Measurements from ENCODE around the gene AP1B1.
A peak's percentile ranks its signal among the peaks of the same experiment; 100 is the strongest.
"Not testable (repeated sequence)": the region's sequence is repeated elsewhere in the genome, so short reads cannot be mapped to it uniquely, and the experiment has no call there.

Gene AP1B1

GRCh38 chr22:29387921-29388758 lies at the start of gene AP1B1:
Gene AP1B1 (minus strand): TSS chr22:29388570. CDS start chr22:29367243, 21,327 bp downstream.
- peak; percentile 93 for DNase-seq (ENCODE audit: low read depth)

DNA sequence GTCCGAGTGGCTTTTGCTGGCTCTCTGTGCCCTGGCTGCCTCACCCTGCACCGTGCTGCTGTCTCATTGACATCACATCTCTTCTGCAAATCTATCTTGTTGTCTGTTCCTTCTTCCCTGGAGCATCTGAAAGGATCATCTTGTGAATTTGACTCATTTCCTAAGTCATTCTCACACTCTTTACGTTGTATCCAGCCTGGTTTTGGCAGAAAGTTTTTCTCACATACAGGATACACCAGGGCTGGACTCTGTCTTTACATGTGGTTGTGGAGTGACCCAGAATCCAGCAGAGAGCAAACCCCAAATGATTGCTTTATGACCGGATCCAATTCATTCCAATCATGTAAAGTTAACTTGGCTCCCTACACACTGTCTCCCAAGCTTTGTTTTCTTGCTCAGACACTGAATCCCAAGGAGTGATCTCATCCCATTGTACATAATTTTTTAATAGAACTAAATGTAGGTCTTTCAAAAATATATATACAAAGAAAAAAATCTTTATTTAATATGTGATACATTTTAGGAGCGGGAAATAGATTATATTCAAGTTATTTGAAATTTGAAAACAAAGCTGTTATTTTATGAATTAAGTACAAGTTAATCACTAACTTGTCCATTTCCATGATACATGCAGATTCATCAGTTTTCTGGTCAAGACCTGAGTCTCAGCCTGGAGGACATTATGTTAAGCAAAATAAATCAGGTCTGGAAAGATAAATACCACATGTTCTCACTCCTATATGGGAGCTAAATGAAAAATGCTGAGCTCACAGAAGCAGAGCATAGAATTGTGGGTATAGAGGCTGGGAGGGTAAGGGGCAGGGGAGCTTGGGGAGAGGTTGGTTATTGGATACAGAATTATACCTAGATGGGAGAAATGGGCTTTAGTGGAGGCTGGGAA lies 47.1 kb upstream of the AP1B1 start:
- DNase-seq (ENCODE audit: low read depth) = no peak

- DNase-seq (ENCODE audit: low read depth) = no peak
These were observed 45.9 kb upstream of the AP1B1 start for GRCh38 chr22:29434288-29434687.

GRCh38 chr22:29433856-29434255 lies 45.5 kb upstream of the AP1B1 start:
- DNase-seq (ENCODE audit: low read depth) = no peak

DNA sequence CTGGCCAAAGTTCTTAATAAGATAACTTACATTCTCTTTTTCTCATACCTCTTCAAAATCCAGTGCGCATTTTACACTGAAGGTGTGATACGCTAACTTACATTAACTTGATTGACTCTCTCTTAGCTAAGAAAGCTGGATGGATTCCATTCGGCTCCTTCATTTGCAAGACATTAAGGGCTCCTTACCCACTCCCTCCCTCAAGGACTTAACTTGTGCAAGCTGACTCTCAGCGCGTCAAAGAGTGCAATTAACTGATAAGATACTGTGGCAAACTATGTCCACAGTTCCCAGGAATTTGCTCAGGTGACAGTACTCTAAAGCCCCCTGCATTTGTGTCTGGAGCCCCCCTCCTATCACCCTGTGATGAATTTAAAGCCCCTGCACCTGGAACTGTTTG lies 43.6 kb upstream of the AP1B1 start:
- DNase-seq (ENCODE audit: low read depth) = no peak

DNA sequence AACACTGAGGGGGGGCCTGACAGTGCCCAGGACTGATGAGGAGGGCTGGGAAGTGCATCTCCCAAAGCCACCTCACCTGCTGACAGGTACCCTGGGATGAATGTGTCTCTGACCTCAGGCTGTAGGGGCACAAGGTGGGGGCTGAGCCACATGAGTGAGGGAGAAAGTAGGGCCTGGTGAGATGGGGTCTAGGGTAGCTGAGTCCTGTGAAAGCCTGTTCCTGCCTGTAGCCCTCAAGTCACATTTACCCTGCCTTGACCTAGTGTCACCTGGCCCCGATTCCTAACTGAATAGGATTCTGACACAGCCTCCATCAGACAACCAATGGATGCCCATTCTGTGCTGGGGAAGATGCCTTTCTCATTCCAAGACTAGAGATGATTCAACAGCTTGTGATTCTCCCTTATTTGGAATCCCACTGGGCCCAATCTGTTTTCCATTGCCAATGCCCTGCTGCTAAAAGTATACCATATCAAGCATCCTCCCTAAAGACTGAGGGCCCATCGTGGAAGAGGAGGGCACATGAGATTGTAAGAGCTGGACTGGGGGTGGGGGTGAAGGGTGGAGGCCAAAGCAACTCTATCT lies 38.9 kb upstream of the AP1B1 start:
- no peak for DNase-seq (ENCODE audit: low read depth)

- DNase-seq (ENCODE audit: low read depth) = no peak
These were observed 38.1 kb upstream of the AP1B1 start for GRCh38 chr22:29426476-29426875.

- DNase-seq (ENCODE audit: low read depth) = not testable (repeated sequence)
These were observed 30.3 kb upstream of the AP1B1 start for GRCh38 chr22:29418704-29419103.

- DNase-seq (ENCODE audit: low read depth) = peak; percentile 29
These were observed 26.7 kb upstream of the AP1B1 start for GRCh38 chr22:29414951-29415591.

- not testable (repeated sequence) for DNase-seq (ENCODE audit: low read depth)
These were observed 24.4 kb upstream of the AP1B1 start for GRCh38 chr22:29412772-29413171.

DNA sequence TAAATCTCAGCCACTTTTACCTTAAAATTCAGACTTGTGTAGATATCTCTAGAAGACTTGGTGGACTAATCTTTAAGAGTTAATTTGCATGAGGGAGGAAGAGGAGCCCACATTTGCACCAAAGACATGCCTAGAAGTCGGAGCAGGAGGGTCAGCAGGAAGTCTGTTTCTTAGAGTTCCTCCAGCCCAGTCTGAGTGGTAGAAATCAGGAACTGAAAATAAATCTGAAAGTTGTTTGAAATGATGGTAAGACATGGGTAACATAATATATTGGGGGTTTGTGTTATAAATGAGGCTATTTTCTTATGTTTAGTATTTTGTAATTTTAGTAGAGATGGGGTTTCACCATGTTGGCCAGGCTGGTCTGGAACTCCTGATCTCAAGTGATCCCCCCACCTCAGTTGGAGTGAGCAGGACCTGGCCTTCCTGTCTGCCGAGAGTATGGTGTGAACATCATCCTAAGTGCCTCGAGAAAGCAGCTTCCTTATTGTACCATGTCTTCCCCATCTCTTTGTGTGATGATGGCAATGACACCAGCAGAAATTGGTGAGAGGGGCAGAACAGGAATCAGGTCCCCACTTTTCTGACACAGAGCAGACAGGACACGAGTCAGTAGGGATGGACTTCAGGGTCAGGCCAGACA lies 23.3 kb upstream of the AP1B1 start:
- DNase-seq (ENCODE audit: low read depth) = not testable (repeated sequence)

GRCh38 chr22:29408940-29409339 lies 20.6 kb upstream of the AP1B1 start:
- DNase-seq (ENCODE audit: low read depth) = no peak

DNA sequence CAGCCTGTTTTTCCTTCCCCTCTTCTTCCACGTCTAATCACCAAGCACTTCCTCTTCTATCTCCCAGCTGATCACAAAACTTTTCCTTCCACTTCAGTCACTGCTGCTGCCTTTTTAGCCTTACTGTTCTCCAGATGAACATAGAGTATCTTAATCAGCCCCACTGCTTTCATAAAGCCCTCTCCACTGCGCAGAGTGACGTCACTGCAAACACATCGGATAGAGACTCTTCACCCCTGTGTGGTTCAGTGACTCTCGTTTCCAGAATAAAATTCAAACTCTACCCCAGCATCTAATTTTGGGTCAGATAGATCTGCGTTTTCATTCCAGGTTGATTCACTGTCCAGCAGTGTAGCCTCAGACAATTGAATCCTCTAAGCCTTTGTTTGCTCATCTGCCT lies 13.2 kb upstream of the AP1B1 start:
- DNase-seq (ENCODE audit: low read depth) = not testable (repeated sequence)

DNA sequence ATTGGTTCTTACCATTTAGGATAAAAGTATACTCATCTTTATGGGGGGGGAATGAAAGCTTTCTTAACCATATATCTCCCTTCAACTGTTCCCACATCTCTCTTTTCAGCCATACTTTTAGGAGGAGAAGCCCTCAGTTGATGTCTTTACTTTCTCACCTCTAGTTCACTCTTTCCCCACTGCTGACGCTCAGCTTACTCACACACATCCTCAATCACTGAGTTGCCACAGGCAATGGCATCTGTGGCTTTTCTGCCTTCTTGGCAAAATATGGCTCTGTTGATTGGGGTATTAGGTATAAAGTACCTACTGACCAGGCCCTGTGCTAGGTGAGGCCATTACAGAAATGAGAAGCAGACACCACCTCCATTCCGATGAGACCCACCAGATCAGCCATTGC lies 12.2 kb upstream of the AP1B1 start:
- DNase-seq (ENCODE audit: low read depth) = no peak

GRCh38 chr22:29397791-29398190 lies 9.4 kb upstream of the AP1B1 start:
- no peak for DNase-seq (ENCODE audit: low read depth)

GRCh38 chr22:29396126-29396525 lies 7.8 kb upstream of the AP1B1 start:
- DNase-seq (ENCODE audit: low read depth) = no peak

DNA sequence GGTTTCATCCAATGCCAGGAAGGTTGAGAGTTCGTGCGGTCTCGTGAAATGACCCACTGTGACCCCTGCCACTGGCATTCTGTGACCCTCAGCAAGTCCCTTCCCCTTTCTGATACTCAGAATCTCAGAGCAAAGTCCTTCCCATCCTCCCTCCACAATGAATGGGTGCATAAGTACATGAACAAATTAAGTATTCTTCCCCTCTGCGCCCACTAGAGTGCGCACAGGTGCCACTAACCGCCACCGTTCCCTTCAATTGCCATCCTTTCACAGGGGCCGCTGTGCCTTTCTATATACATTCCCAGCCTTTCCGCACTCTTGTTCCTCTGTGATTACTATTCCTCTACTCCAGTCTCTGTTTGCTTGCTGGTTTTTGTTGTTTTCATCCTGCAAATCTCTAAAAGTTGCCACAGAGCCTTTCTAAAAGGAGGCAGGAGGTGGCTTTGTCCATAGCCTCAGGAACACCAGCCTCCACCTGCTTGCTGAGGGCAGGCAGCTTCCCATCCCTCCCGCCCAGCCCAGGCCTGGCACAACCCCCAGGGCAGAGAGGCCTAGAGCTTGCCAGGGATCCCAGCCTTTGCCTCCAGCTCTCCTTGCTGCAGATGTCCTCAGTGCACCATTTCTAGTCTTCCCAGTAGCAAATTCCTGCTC lies 6.7 kb upstream of the AP1B1 start:
- DNase-seq (ENCODE audit: low read depth) = peak; percentile 40

- DNase-seq (ENCODE audit: low read depth) = no peak
These were observed 4.7 kb upstream of the AP1B1 start for GRCh38 chr22:29393019-29393608.

DNA sequence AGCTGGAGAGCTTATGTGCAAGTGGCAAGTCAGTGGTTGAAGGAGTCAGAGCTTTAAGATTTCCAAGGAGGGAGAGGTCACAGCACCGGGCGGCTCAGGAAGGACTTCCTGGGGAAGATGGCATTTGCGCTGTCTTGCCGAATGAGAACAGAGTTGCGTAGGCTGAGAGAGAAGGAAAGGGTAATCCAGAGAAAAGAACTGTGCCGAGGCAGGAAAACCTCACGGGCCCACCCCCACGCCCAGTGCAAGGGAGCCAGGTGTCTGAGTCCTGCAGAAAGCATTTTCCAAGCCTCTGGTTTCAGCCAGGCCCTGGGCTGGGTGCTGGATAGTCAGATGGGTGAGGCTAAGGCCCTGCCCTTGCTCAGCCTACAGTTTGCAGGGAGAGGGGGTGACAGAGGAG lies 3.2 kb upstream of the AP1B1 start:
- DNase-seq (ENCODE audit: low read depth) = no peak

DNA sequence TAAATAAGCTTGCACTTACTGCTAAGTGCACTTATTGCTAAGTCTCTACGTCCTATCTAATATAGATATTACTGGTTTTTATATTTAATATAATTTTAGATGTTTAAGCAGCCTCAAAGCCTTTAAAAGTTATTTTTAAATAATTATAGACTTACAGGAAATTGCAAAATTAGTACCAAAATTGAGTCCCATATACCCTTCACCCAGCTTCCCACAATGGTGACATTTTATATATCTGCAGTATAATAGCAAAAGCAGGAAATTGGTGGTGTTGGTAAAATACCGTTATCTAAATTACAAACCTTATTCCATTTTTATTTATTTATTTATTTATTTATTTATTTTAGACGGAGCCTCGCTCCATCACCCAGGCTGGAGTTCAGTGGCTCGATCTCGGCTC lies 1.9 kb upstream of the AP1B1 start:
- DNase-seq (ENCODE audit: low read depth) = no peak

DNA sequence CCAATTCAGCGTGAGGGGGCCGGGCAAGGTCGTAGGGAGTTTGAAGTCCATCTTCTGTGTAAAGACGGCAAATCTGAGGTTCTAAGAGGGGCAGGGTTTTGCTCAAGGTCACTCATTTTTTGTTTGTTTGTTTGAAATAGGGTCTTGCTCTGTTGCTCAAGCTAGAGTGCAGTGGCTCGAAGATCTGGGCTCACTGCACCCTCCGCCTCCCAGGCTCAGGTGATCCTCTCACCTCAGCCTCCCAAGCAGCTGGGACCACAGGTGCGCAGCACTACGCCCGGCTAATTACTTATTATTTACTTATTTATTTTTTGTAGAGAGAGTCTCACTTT lies 355 bp upstream of the AP1B1 start:
- DNase-seq (ENCODE audit: low read depth) = no peak

Measured in stimulated activated CD8-positive, alpha-beta memory T cell treated with anti-CD3 and anti-CD28 coated beads, Interleukin-4, amount 100 ng/mL, for 24 hours (primary cell).